HUDEP-2 (cell line): ENCODE results near the gene ZNF410.
"Not testable (repeated sequence)": the region's sequence is repeated elsewhere in the genome, so short reads cannot be mapped to it uniquely, and the experiment has no call there.

Experiments
- DNase-seq, 76 experiments: peaks; one replicate each; lab custom pipeline; 2025; ENCODE audit not compliant: unreplicated experiment in 76 of 76; lab: John Stamatoyannopoulos, UW

ZNF410 gene

GRCh38 chr14:73884438-73885190 is 2.0 kb upstream of the ZNF410 start:
- no peak for DNase-seq

GRCh38 chr14:73887318-73887616 is 608 bp downstream of the ZNF410 start:
- peak in 1 of 76 experiments; percentile 33 for DNase-seq

- no peak for DNase-seq
Measured at GRCh38 chr14:73887694-73888459, 1.2 kb downstream of the ZNF410 start.

GRCh38 chr14:73888460-73888725 is 1.7 kb downstream of the ZNF410 start:
- DNase-seq = no peak

- no peak for DNase-seq
Measured at GRCh38 chr14:73888971-73889370, 2.3 kb downstream of the ZNF410 start.

GRCh38 chr14:73889376-73889775 is 2.7 kb downstream of the ZNF410 start:
- no peak for DNase-seq

GRCh38 chr14:73894180-73894687 is 7.6 kb downstream of the ZNF410 start:
- not testable (repeated sequence) for DNase-seq

- DNase-seq = no peak
Measured at GRCh38 chr14:73895939-73896338, 9.3 kb downstream of the ZNF410 start.

- no peak for DNase-seq
Measured at GRCh38 chr14:73896521-73896920, 9.9 kb downstream of the ZNF410 start.

GRCh38 chr14:73903028-73903427 is 16.4 kb downstream of the ZNF410 start:
- DNase-seq = no peak

GRCh38 chr14:73909681-73910080 is 23.0 kb downstream of the ZNF410 start:
- no peak for DNase-seq

GRCh38 chr14:73913256-73913655 is 26.6 kb downstream of the ZNF410 start:
- DNase-seq = no peak

- no peak for DNase-seq
Measured at GRCh38 chr14:73916324-73916723, 29.7 kb downstream of the ZNF410 start.

GRCh38 chr14:73919457-73919856 is 32.8 kb downstream of the ZNF410 start:
- not testable (repeated sequence) for DNase-seq

GRCh38 chr14:73924337-73924736 is 37.7 kb downstream of the ZNF410 start:
- DNase-seq = no peak

- DNase-seq = peak in 2 of 76 experiments; percentile 12 to 13
Measured at GRCh38 chr14:73935666-73936065, 49.0 kb downstream of the ZNF410 start.

GRCh38 chr14:73936548-73936947 is 49.9 kb downstream of the ZNF410 start:
- DNase-seq = no peak

- DNase-seq = no peak
Measured at GRCh38 chr14:73937012-73937411, 50.4 kb downstream of the ZNF410 start.

- no peak for DNase-seq
Measured at GRCh38 chr14:73942180-73942579, 55.5 kb downstream of the ZNF410 start.

- DNase-seq = no peak
Measured at GRCh38 chr14:73943083-73943482, 56.4 kb downstream of the ZNF410 start.

GRCh38 chr14:73944432-73945158 is 57.9 kb downstream of the ZNF410 start:
- DNase-seq = no peak
